H9 (cell line): ENCODE measurements around the gene CERK. TPM values are rescaled to one million over a fixed set of nuclear protein-coding genes. Genes with fewer than 3 reads are reported as not detected.

Source experiments
- DNase-seq: peaks from one replicate; pipeline ENCODE4 v3.0.0-alpha.2; 2017
- H2AFZ ChIP-seq: one replicate; pipeline ENCODE4 v1.6.1; 2013; ENCODE audit warnings: mild to moderate bottlenecking, low read length, control low read depth, moderate library complexity
- H2AK5ac ChIP-seq: 2 replicates; pipeline ENCODE4 v1.6.1; 2013; ENCODE audit warnings: low read length, control low read depth, mixed read lengths; ENCODE audit not compliant: insufficient read length
- H2BK120ac ChIP-seq: one replicate; pipeline ENCODE4 v1.6.1; 2013; ENCODE audit warnings: low read depth, mild to moderate bottlenecking, low read length, control low read depth, inconsistent platforms; ENCODE audit not compliant: poor library complexity, severe bottlenecking
- H2BK12ac ChIP-seq: 2 replicates; pipeline ENCODE4 v1.6.1; 2013; ENCODE audit warnings: low read length, control low read depth, mixed read lengths, low read depth; ENCODE audit not compliant: insufficient read length
- H2BK15ac ChIP-seq: 2 replicates; pipeline ENCODE4 v1.6.1; 2013; ENCODE audit warnings: low read depth, low read length, control low read depth
- H2BK20ac ChIP-seq: one replicate; pipeline ENCODE4 v1.6.1; 2013; ENCODE audit warnings: low read depth, mild to moderate bottlenecking, low read length, control low read depth, inconsistent platforms; ENCODE audit not compliant: poor library complexity, severe bottlenecking
- H2BK5ac ChIP-seq: 2 replicates; pipeline ENCODE4 v1.6.1; 2013; ENCODE audit warnings: low read length, control low read depth, mixed read lengths; ENCODE audit not compliant: insufficient read length
- H3K14ac ChIP-seq: 2 replicates; pipeline ENCODE4 v1.6.1; 2013; ENCODE audit warnings: low read length, control low read depth; ENCODE audit not compliant: insufficient read depth
- H3K18ac ChIP-seq: 2 replicates; pipeline ENCODE4 v1.6.1; 2013; ENCODE audit warnings: low read depth, mild to moderate bottlenecking, mixed read lengths, low read length, control low read depth; ENCODE audit not compliant: insufficient read length
- H3K23ac ChIP-seq: 2 replicates; pipeline ENCODE4 v1.6.1; 2013; ENCODE audit warnings: low read length, control low read depth, mixed read lengths, low read depth; ENCODE audit not compliant: insufficient read length
- H3K23me2 ChIP-seq: 2 replicates; pipeline ENCODE4 v1.6.1; 2013; ENCODE audit warnings: low read depth, mild to moderate bottlenecking, mixed read lengths, low read length, control low read depth; ENCODE audit not compliant: insufficient read length, poor library complexity, severe bottlenecking
- H3K27ac ChIP-seq: 2 replicates; pipeline ENCODE4 v1.5.1; 2013; ENCODE audit warnings: low read length, control low read depth, mixed read lengths, low read depth; ENCODE audit not compliant: insufficient read length
- H3K27me3 ChIP-seq: 2 replicates; pipeline ENCODE4 v1.6.1; 2013; ENCODE audit warnings: low read length, control low read depth, inconsistent platforms; ENCODE audit not compliant: insufficient read depth
- H3K4ac ChIP-seq: 2 replicates; pipeline ENCODE4 v1.6.1; 2013; ENCODE audit warnings: low read depth, mild to moderate bottlenecking, control low read depth, inconsistent platforms, low read length, moderate library complexity
- H3K4me1 ChIP-seq: 2 replicates; pipeline ENCODE4 v1.6.1; 2013; ENCODE audit warnings: low read length, control low read depth, inconsistent platforms; ENCODE audit not compliant: insufficient read depth
- H3K4me2 ChIP-seq: 2 replicates; pipeline ENCODE4 v1.6.1; 2013; ENCODE audit warnings: low read length, control low read depth, mixed read lengths; ENCODE audit not compliant: insufficient read length, insufficient read depth
- H3K56ac ChIP-seq: 2 replicates; pipeline ENCODE4 v1.6.1; 2013; ENCODE audit warnings: low read depth, mild to moderate bottlenecking, mixed read lengths, low read length, control low read depth; ENCODE audit not compliant: insufficient read length
- H3K79me1 ChIP-seq: 2 replicates; pipeline ENCODE4 v1.6.1; 2013; ENCODE audit warnings: low read depth, mild to moderate bottlenecking, moderate library complexity, low read length, control low read depth, inconsistent platforms; ENCODE audit not compliant: insufficient read depth, poor library complexity, severe bottlenecking
- H3K79me2 ChIP-seq: 2 replicates; pipeline ENCODE4 v1.6.1; 2013; ENCODE audit warnings: low read length, control low read depth, inconsistent platforms; ENCODE audit not compliant: insufficient read depth
- H3K9ac ChIP-seq: 2 replicates; pipeline ENCODE4 v1.6.1; 2013; ENCODE audit warnings: low read length, control low read depth, mixed read lengths; ENCODE audit not compliant: insufficient read length; ENCODE audit errors: extremely low read depth
- H3K9me3 ChIP-seq: one replicate; pipeline ENCODE4 v1.6.1; 2013; ENCODE audit warnings: low read depth, low read length, inconsistent platforms; ENCODE audit not compliant: control insufficient read depth
- H3T11ph ChIP-seq: one replicate; pipeline ENCODE4 v1.6.1; 2013; ENCODE audit warnings: mild to moderate bottlenecking, low read length, control low read depth, inconsistent platforms
- H4K20me1 ChIP-seq: one replicate; pipeline ENCODE4 v1.6.1; 2013; ENCODE audit not compliant: control insufficient read depth, insufficient read length, insufficient read depth
- H4K5ac ChIP-seq: 2 replicates; pipeline ENCODE4 v1.6.1; 2013; ENCODE audit warnings: low read depth, mild to moderate bottlenecking, mixed read lengths, low read length, control low read depth; ENCODE audit not compliant: insufficient read length
- H4K8ac ChIP-seq: replicated peaks from 2 replicates; pipeline ENCODE4 v1.6.1; 2013; ENCODE audit warnings: low read length, control low read depth, mixed read lengths, low read depth; ENCODE audit not compliant: insufficient read length
- H4K91ac ChIP-seq: 2 replicates; pipeline ENCODE4 v1.6.1; 2013; ENCODE audit warnings: low read depth, mild to moderate bottlenecking, moderate library complexity, mixed read lengths, low read length, control low read depth; ENCODE audit not compliant: insufficient read length
- H3K27ac Mint-ChIP-seq, 3 experiments: 2 replicates in 2 of 3; 3 replicates in 1 of 3; pipeline ENCODE4 v1.8.0; 2020 to 2021; ENCODE audit warnings: mixed read lengths in 3 of 3, mild to moderate bottlenecking in 1 of 3, moderate library complexity in 1 of 3
- H3K27me3 Mint-ChIP-seq: 2 replicates; pipeline ENCODE4 v1.8.0; 2021; ENCODE audit warnings: low read depth, mild to moderate bottlenecking, moderate library complexity, mixed read lengths
- H3K36me3 Mint-ChIP-seq, 3 experiments: 2 replicates in 2 of 3; 3 replicates in 1 of 3; pipeline ENCODE4 v1.8.0; 2020 to 2021; ENCODE audit warnings: low read depth in 3 of 3, mixed read lengths in 3 of 3; ENCODE audit not compliant: insufficient read depth in 1 of 3
- H3K4me1 Mint-ChIP-seq, 2 experiments: 2 replicates each; pipeline ENCODE4 v1.8.0; 2020; ENCODE audit warnings: mixed read lengths in 2 of 2
- H3K4me3 Mint-ChIP-seq, 2 experiments: 2 replicates in 1 of 2; 3 replicates in 1 of 2; pipeline ENCODE4 v1.8.0; 2020 to 2021; ENCODE audit warnings: mild to moderate bottlenecking in 2 of 2, mixed read lengths in 2 of 2, moderate library complexity in 1 of 2
- H3K9me3 Mint-ChIP-seq, 2 experiments: 2 replicates in 1 of 2; 3 replicates in 1 of 2; pipeline ENCODE4 v1.8.0; 2020; ENCODE audit warnings: mild to moderate bottlenecking in 2 of 2, mixed read lengths in 2 of 2, moderate library complexity in 1 of 2
- WGBS: extraction: QIAGEN DNeasy Blood & Tissue Kit; methylation state at CpG from one replicate; pipeline ENCODE4 v1.1.7; 2013; ENCODE audit warnings: missing lambda C conversion rate, low lambda C conversion rate, mixed read lengths; ENCODE audit not compliant: insufficient read length; ENCODE audit errors: extremely low coverage; 5-methylcytosine and 5-hydroxymethylcytosine counted together
- total RNA-seq: library from RNA; stranded (reverse); gene quantifications from 2 replicates; pipeline ENCODE4 v1.2.1, GENCODE V29; 2021
- TF ChIP-seq, protein P1 (sequence below): fragments of 200-600 bp; sonication (generic); conservative IDR thresholded peaks from 3 replicates; pipeline ENCODE4 v1.8.0; 2021; ENCODE audit warnings: antibody characterized with exemption, mild to moderate bottlenecking

CERK gene
- total RNA-seq, 1 experiment from 2014 or later, result 47.1 TPM

DNA sequence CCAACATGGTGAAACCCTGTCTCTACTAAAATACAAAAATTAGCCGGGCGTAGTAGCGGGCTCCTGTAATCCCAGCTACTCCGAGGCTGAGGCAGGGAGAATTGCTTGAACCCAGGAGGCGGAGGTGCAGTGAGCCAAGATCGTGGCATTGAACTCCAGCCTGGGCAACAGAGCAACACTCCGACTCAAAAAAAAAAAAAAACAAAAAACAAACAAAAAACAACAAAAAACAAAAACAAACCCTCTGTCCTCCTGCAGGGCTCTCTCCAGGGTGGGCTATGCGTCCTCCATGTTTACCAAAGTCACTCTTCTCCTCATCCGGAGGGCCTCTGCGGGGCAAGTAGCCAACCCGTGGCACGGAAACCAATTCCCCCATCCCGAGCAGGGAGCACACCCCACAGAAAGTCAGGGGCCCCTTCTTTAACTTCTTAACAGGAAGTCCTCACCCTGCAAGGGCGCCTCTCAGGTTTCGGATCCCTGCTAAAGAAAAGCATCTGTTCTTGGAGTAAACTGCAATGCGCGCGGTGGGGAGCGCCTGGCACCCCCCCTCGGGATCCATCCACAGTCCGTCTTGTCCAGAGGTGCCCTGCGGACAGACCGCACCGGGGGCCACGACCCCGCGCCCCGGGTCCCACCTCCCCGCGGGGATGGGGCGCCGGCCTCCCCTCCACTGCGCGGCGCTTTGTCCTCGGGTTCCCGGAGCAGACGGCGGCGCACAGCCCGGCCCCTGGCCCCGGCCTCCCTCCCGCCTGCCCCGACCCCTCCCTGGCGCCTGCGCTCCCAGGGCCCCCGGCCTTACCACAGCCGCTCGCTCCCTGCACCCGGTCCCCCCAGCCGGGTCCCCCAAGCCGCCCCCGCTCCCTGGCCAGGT is 712 bp downstream of the CERK start:
- H3K4me1 Mint-ChIP-seq, result peaks cover 34 to 38% of the 10 kb centered on the region in 2 experiments
- TF ChIP-seq, protein P1, sequence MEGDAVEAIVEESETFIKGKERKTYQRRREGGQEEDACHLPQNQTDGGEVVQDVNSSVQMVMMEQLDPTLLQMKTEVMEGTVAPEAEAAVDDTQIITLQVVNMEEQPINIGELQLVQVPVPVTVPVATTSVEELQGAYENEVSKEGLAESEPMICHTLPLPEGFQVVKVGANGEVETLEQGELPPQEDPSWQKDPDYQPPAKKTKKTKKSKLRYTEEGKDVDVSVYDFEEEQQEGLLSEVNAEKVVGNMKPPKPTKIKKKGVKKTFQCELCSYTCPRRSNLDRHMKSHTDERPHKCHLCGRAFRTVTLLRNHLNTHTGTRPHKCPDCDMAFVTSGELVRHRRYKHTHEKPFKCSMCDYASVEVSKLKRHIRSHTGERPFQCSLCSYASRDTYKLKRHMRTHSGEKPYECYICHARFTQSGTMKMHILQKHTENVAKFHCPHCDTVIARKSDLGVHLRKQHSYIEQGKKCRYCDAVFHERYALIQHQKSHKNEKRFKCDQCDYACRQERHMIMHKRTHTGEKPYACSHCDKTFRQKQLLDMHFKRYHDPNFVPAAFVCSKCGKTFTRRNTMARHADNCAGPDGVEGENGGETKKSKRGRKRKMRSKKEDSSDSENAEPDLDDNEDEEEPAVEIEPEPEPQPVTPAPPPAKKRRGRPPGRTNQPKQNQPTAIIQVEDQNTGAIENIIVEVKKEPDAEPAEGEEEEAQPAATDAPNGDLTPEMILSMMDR, result no peak
- H3K79me2 ChIP-seq, result peaks cover 2% of the 10 kb centered on the region; the same call in 1 of the 2 replicates
- H3K4me2 ChIP-seq, result peak overlapping the region; percentile 66
- no peaks in the 10 kb centered on the region for H3K27me3 ChIP-seq
- peak overlapping the region; percentile 85 to 94 for H3K4me3 Mint-ChIP-seq
- H3K27ac Mint-ChIP-seq, result peak overlapping the region in 2 of 3 experiments; percentile 93 to 94; a peak in 3 of 7 replicates
- peaks cover 0 to 6% (median 2%) of the 10 kb centered on the region in 3 experiments; a peak in 4 of 7 replicates for H3K36me3 Mint-ChIP-seq
- H4K5ac ChIP-seq, result no peak overlapping the region
- H3K56ac ChIP-seq, result no peak overlapping the region
- H2BK15ac ChIP-seq, result no peak overlapping the region
- DNase-seq, result peak; percentile 46
- H3T11ph ChIP-seq, result no peak overlapping the region
- H3K27ac ChIP-seq, result no peak overlapping the region
- H3K18ac ChIP-seq, result no peak overlapping the region
- peaks cover 4% of the 10 kb centered on the region for H3K79me1 ChIP-seq
- no CpG with 5 or more reads among the region's 53 CpGs for WGBS
- peak overlapping the region; percentile 75; the same call in 1 of the 2 replicates for H3K14ac ChIP-seq
- H3K9ac ChIP-seq, result no peak overlapping the region
- H4K8ac ChIP-seq, result no peak overlapping the region
- H2BK20ac ChIP-seq, result no peak overlapping the region
- H3K9me3 Mint-ChIP-seq, result no peaks in the 10 kb centered on the region
- no peak overlapping the region for H2BK5ac ChIP-seq
- no peak overlapping the region for H4K91ac ChIP-seq
- H3K4me1 ChIP-seq, result peaks cover 7% of the 10 kb centered on the region; the same call in 1 of the 2 replicates
- H2AK5ac ChIP-seq, result no peak overlapping the region
- H3K23me2 ChIP-seq, result no peaks in the 10 kb centered on the region
- H2BK120ac ChIP-seq, result no peak overlapping the region
- H3K23ac ChIP-seq, result no peak overlapping the region
- H2AFZ ChIP-seq, result no peak overlapping the region
- no peak overlapping the region for H3K4ac ChIP-seq
- no peak overlapping the region for H2BK12ac ChIP-seq
- H4K20me1 ChIP-seq, result no peaks in the 10 kb centered on the region
- peaks cover 12% of the 10 kb centered on the region for H3K27me3 Mint-ChIP-seq
- H3K9me3 ChIP-seq, result no peaks in the 10 kb centered on the region
